Heart left ventricle (tissue), 16 donors: ENCODE data around the gene SEMA4D. TPM values are rescaled to one million over a fixed set of nuclear protein-coding genes. Genes with fewer than 3 reads are reported as not detected.
A peak's percentile ranks its signal among the peaks of the same experiment; 100 is the strongest.

ENCODE experiments used
- ATAC-seq, 4 donors: fragments of 200-7000 bp; cut with Tn5 transposase; one replicate each; pipeline ENCODE4 v1.9.1; 2020 to 2022; ENCODE audit warnings: moderate library complexity in 4 of 4, mild to moderate bottlenecking in 3 of 4, moderate number of reproducible peaks in 1 of 4
- DNase-seq, 5 donors: peaks; one replicate each; pipeline ENCODE4 v3.0.0-alpha.2; 2020
- H3K27ac ChIP-seq, 12 donors: fragments of 200-600 bp; sonication (generic) in 4 of 12; one replicate each; pipeline versions ENCODE4 v1.5.0 to v1.8.0; 2016 to 2022; ENCODE audit warnings: mild to moderate bottlenecking in 2 of 12
- H3K27me3 ChIP-seq, 9 donors: fragments of 200-600 bp; sonication (generic) in 2 of 9; one replicate each; pipeline versions ENCODE4 v1.5.1 to v1.8.0; 2016 to 2022; ENCODE audit warnings: mild to moderate bottlenecking in 3 of 9
- H3K36me3 ChIP-seq, 9 donors: fragments of 200-600 bp; sonication (generic) in 2 of 9; one replicate each; pipeline versions ENCODE4 v1.5.0 to v1.8.0; 2018 to 2022; ENCODE audit warnings: mild to moderate bottlenecking in 2 of 9
- H3K4me1 ChIP-seq, 12 donors: fragments of 200-600 bp; sonication (generic) in 4 of 12; one replicate each; pipeline versions ENCODE4 v1.5.0 to v1.8.0; 2016 to 2022; ENCODE audit warnings: mild to moderate bottlenecking in 3 of 12
- H3K4me3 ChIP-seq, 12 donors: fragments of 200-600 bp; sonication (generic) in 4 of 12; one replicate each; pipeline versions ENCODE4 v1.5.0 to v1.8.0; 2017 to 2022; ENCODE audit warnings: mild to moderate bottlenecking in 9 of 12, moderate library complexity in 4 of 12
- H3K9me3 ChIP-seq, 12 donors: fragments of 200-600 bp; sonication (generic) in 4 of 12; one replicate each; pipeline versions ENCODE4 v1.5.0 to v1.8.0; 2016 to 2022; ENCODE audit warnings: mild to moderate bottlenecking in 1 of 12
- CTCF ChIP-seq, 12 donors: fragments of 200-600 bp; sonication (generic) in 4 of 12; IDR thresholded peaks; one replicate each; pipeline versions ENCODE4 v1.5.0 to v1.8.0; 2018 to 2022; ENCODE audit warnings: antibody characterized with exemption in 12 of 12, mild to moderate bottlenecking in 5 of 12
- POLR2A ChIP-seq, 2 donors: fragments of 450-650 bp; IDR thresholded peaks; one replicate each; pipeline ENCODE4 v1.6.1; 2017; ENCODE audit warnings: antibody characterized with exemption in 2 of 2, mild to moderate bottlenecking in 2 of 2, moderate library complexity in 2 of 2
- WGBS, 4 donors: extraction: QIAGEN DNeasy Blood & Tissue Kit in 2 of 4; methylation state at CpG; one replicate each; pipeline versions ENCODE4 v1.1.5 to v1.1.7; 2013 to 2018; 5-methylcytosine and 5-hydroxymethylcytosine counted together
- intact Hi-C, 10 donors: fragments of 100-400 bp; cut with DNase I; formaldehyde crosslinking; loops; one replicate each; pipeline versions ENCODE4 v1.11.1 to v1.14.2; 2022
- polyA plus RNA-seq, 2 donors: library from polyadenylated mRNA; stranded (reverse); fragments of 200-250 nt; gene quantifications; one replicate each; pipeline ENCODE4 v1.2.3, GENCODE V29; 2013
- total RNA-seq, 9 donors: library from RNA; depleted of rRNA in 2 of 9; stranded (reverse); fragments of >200 nt in 2 of 9; fragmentation: NEBNext Ultra II Directional in 3 of 9; extraction: Animal tissue kit (Norgen Biotek cat#: 25700) in 3 of 9; gene quantifications; one replicate each; pipeline versions ENCODE4 v1.1.0 to v1.2.4, GENCODE V29; 2016 to 2023
- donor health status: ischemic (EF 13 %, LVEDD 7.1; RV severe dilation, severe dysfunction).
- donor health status: healthy with polysubstance abuse.
- donor health status: DM: no; HTN: yes; CAD: no.
- donor health status: DM: no; HTN: no; CAD: no.
- donor health status: ischemic (EF 25% LVEDD 6.9; RV normal size, moderate dysfunction).
- donor health status: ischemic (EF 25% LVEDD 5.7; RV mildly dilated, moderate dysfunction).
- donor health status: healthy.
- donor health status: DM: yes; HTN: yes; CAD: no.
- donor health status: ischemic (EF 35%, LVEDD 5.7; RV mildly dilated, moderate dysfunction).
- donor health status: nonischemic (EF 11% LVEDD 7.7; RV severe dilation, severe dysfunction).
- donor health status: DM: yes; HTN: yes; CAD: no.
- donor health status: PGD.
- donor health status: ischemic (EF 29% LVEDD 5.4; RV normal size, mild dysfunction).
- donor health status: nonischemic (EF 23%, LVEDD 6.1; RV moderate dilation, normal function).

SEMA4D gene
- total and polyA plus RNA-seq, 11 donors: 4.0 to 59.8 (median 20.2) TPM

GRCh38 chr9:89328064-89328463 is 169.8 kb downstream of the SEMA4D start:
- WGBS, 4 donors: 91 to 94% (median 92%) methylated on average over 8 of the region's 8 CpGs
- peaks cover 0 to 14% (median 6%) of the 10 kb centered on the region in 12 donors for H3K4me1 ChIP-seq
- no peak overlapping the region for H3K4me3 ChIP-seq
- H3K27ac ChIP-seq: no peak overlapping the region
- DNase-seq: no peak
- no peak for ATAC-seq
- TF ChIP-seq CTCF (IDR thresholded peaks at IDR 0.05) (no peak), POLR2A (IDR thresholded peaks at IDR 0.05) (no peak)
- intact Hi-C loops: no loop called here
- H3K36me3 ChIP-seq: peaks cover 0 to 97% (median 73%) of the 10 kb centered on the region in 9 donors
- H3K9me3 ChIP-seq: no peaks in the 10 kb centered on the region
- H3K27me3 ChIP-seq: no peaks in the 10 kb centered on the region

GRCh38 chr9:89325733-89326132 is 172.2 kb downstream of the SEMA4D start:
- intact Hi-C loops: no loop called here

GRCh38 chr9:89323390-89323789 is 174.5 kb downstream of the SEMA4D start:
- intact Hi-C loops: loop anchor here in 4 of 10 donors (2.0 to 5.0 kb wide), 4 partner anchors 174 to 229 kb away; partner anchors contain the start of gene SEMA4D (in 1 of the 4)
- Histone ChIP-seq H3K4me1 (peaks cover 5 to 49% (median 31%) of the 10 kb centered on the region in 12 donors), H3K4me3 (no peak overlapping the region), H3K27me3 (no peaks in the 10 kb centered on the region), H3K27ac (no peak overlapping the region), H3K36me3 (peaks cover 0 to 75% (median 39%) of the 10 kb centered on the region in 9 donors), H3K9me3 (no peaks in the 10 kb centered on the region)
- ATAC-seq (no peak), DNase-seq (no peak)
- 54 to 74% (median 68%) methylated on average over 4 of the region's 4 CpGs for WGBS, 4 donors
- TF ChIP-seq POLR2A (IDR thresholded peaks at IDR 0.05): no peak
- TF ChIP-seq CTCF (IDR thresholded peaks at IDR 0.05): no peak

More at GRCh38 chr9:89325733-89326132, 172.2 kb downstream of the SEMA4D start:
- Histone ChIP-seq H3K4me3 (no peak overlapping the region), H3K27ac (no peak overlapping the region), H3K27me3 (no peaks in the 10 kb centered on the region), H3K9me3 (no peaks in the 10 kb centered on the region), H3K36me3 (peaks cover 0 to 94% (median 63%) of the 10 kb centered on the region in 9 donors), H3K4me1 (peaks cover 0 to 31% (median 15%) of the 10 kb centered on the region in 12 donors)
- WGBS, 4 donors: 82 to 90% (median 88%) methylated on average over 3 of the region's 3 CpGs
- no peak for DNase-seq
- TF ChIP-seq POLR2A (IDR thresholded peaks at IDR 0.05) (no peak), CTCF (IDR thresholded peaks at IDR 0.05) (no peak)
- no peak for ATAC-seq

- ATAC-seq (no peak), DNase-seq (no peak)
- Histone ChIP-seq H3K4me3 (peak overlapping the region; percentile 51 to 94 (median 74)), H3K27ac (peak overlapping the region; percentile 94 to 100 (median 99)), H3K27me3 (no peaks in the 10 kb centered on the region), H3K9me3 (no peaks in the 10 kb centered on the region), H3K4me1 (peaks cover 5 to 69% (median 37%) of the 10 kb centered on the region in 12 donors), H3K36me3 (peaks cover 0 to 61% (median 12%) of the 10 kb centered on the region in 9 donors)
- intact Hi-C loops: loop anchor here in 6 of 10 donors (1.0 to 10.0 kb wide), 3 partner anchors 134 to 230 kb away; no protein-coding TSS in a partner anchor
- no peak for TF ChIP-seq POLR2A (IDR thresholded peaks at IDR 0.05)
- TF ChIP-seq CTCF (IDR thresholded peaks at IDR 0.05): peak in 3 of 12 donors; percentile 10 to 83 (median 71)
- WGBS, 4 donors: 3 to 5% (median 4%) methylated on average over 13 of the region's 13 CpGs
Measured at GRCh38 chr9:89319015-89319905, 178.7 kb downstream of the SEMA4D start.
